HG03342 (cell line): Measurements from ENCODE around the gene ST3GAL3.
"Not testable (repeated sequence)": the region's sequence is repeated elsewhere in the genome, so short reads cannot be mapped to it uniquely, and the experiment has no call there.

ENCODE experiments used
- ATAC-seq: cut with Tn5 transposase; IDR thresholded peaks from one replicate; pipeline ENCODE4 v1.9.1; 2021; ENCODE audit warnings: mild to moderate bottlenecking, moderate library complexity; ENCODE audit not compliant: unreplicated experiment

The ST3GAL3 gene

DNA sequence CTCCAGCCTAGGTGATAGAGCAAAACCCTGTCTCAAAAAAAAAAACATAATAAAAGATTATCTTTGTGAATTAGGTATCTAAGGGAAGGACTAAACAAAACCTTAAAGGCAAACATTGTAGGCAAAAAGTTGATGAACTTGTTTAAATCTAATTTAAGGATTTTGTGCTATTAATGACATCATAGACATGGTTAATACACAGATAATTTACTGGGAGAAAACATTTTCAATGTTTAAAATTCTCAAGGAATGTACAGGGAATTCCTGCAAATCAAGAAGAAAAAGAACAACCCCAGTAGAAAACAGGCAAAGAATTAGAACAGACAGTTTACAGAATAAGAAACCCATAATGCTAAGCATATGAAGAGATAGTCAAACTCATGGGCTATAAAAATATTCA lies 47.6 kb downstream of the ST3GAL3 start:
- ATAC-seq: no peak

DNA sequence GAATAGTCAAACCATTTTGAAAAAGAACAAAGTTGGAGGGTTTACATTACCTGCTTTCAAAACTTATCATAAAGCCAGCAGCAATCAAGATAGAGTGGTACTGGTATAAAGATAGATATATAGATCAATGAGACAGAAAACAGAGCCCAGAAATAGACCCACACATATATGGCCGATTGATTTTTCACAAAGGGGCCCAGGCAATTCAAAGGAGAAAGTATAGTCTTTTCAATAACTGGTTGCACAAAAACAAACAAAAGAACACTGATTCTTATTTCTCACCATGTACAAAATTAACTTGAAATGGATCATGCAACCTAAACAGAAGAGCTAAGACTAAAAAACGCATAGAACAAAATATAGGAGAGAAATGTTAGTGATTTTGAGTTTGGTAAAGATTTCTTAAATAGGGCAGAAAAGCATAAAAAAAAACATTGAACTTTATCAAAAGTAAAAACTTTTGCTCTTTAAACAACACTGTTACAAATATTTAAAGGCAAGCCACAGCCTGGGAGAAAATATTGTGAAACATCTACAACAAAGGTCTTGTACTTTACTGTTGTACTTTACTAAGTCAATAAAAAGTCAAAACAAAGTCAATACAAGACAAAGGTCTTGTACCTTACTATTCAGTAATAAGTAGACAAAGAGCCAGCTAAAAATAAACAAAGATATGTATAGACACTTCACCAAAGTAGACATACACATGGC lies 50.2 kb downstream of the ST3GAL3 start:
- ATAC-seq: no peak

DNA sequence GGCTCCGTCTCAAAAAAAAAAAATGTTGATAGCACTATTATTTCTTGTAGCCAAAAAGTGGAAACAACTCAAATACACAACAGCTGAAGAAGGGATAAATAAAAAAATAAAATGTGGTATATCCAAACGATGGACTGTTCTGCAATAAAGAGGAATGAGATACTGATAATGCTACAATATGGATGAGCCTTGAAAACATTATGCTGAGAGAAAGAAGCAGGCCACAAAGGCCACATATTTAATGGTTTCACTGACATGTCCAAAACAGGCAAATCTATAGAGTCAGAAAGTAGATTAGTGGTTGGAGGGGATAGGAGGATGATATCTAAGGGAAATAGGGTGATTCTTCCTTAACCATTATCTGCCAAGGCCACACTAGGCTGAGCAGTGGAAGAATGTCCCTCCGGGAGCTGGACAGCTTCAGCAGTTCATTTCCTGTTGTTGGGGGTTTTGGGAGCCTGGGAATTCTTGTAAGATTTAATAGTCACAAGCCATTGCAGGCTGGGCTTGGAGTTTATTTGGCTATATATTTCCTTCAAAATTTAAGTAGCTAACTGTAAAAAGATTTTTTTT lies 53.5 kb downstream of the ST3GAL3 start:
- no peak for ATAC-seq

DNA sequence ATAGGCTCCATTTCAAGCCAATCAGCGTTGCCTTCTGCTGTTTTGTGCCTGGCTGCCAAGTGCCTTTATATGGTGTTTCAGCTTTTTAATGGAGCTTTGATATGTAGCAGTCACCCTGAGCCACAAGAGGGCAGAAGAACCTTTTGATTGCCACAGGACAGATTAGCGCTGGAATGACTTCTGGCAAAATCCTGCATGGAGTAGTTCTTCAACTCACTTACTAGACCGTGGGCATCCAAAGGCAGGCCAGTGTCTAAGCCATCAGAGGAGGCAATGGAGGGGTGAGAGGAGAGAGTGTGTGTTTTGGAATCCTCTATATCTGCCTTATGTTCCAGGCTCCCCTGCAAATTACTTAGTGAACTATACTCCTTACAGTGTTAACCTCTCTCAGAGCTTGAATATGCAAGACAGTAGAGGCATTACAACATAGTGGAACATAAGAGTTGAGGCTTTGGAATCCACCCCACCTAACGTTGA lies 56.2 kb downstream of the ST3GAL3 start:
- no peak for ATAC-seq

DNA sequence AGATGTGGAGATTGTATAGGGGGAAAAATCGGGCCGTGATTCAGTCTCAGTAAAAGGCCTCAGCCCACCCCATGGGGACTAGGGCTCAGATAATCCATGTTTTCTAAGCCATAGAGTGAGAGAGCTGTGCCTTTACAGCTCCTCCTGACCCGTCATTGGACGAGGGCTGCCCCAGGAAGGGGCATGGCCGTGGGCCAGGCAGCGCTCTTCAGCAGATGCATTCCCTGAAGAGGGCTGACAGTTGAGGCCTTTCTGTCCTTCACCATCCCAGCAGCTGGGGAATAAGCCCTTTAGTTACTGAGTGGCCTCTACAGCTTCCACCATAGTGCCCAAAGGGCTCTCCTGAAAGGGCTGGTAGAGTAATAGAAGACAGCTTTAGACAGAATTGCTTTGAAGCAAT lies 57.2 kb downstream of the ST3GAL3 start:
- ATAC-seq: no peak

DNA sequence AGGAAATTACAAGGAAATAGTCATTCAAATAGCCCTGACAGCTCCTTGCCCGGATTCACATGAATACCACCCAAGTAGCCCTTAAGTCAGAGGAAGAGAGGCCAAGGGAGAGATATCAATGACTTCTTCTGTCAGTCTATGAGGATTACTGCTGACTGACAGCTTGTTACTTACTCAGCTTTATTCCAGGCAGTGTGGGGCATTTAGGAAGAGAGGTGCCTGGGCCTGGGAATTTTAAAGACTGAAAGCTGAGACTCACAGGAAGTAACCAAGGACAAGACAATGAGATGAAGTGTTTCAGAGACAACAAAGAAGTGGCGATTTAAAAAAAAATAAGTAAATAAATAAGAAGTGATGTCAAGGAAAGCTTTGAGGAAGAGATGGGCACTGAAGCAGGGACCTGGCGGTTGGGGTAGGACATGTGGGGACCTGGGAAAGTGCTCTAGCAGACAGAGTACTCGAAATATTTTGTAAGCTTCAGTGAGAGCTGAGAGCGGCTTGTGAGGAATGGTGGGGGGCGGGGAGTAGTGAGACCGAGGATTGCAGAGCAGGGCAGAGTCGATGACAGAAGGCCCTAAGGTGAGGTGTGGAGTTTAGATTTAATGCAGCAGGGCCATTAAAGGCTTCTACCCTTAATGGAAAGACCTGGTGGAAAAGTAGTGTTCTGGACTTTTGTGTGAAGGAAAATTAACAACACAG lies 58.9 kb downstream of the ST3GAL3 start:
- ATAC-seq: no peak

DNA sequence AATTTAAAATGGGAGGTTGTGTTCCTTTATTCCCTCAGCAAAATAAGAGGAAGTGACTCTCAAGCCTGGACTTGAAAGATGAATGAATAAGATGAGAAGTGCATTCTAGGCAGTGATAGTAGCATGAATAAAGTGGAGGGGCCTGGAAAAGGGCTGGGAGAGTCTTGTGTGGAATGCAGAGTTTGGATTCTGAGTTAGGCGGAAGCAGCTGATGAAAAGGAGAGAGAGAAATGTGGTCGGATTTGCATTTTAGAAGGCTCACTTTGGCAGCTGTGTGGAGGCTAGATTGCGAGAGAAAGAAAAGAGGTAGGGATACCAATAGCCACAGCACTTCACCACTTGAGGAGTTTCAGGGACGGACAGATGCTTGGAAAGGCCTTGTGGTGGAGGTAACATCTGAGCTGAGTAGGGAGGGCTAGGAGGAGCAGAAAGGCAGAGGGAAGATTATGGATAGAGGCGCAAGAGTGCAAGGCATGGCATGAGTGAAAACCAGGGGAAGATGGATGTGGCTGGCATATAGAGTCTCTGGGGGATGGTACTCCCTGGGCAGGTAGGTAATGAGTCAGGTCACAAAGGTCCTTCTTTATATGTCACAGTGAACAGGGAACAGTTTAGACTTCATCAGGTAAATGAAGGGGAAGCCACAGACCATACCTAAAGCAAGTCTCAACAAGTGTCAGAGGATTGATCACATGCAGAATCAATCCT lies 59.6 kb downstream of the ST3GAL3 start:
- ATAC-seq: no peak

DNA sequence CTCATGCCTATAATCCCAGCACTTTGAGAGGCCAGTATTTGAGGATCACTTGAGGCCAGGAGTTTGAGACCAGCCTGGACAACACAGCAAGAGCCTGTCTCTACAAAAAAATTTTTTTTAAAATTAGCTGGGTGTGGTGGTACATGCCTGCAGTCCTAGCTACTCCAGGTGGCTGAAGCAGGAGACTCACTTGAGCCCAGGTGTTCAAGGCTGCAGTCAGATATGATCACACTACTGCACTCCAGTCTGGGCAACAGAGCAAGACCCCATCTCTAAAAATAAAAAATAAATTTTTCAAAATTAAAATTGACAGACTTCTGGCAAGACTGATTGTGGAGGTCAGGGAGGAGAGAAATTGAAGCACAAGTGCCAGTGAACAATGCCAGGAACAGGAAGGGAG lies 60.8 kb downstream of the ST3GAL3 start:
- no peak for ATAC-seq

DNA sequence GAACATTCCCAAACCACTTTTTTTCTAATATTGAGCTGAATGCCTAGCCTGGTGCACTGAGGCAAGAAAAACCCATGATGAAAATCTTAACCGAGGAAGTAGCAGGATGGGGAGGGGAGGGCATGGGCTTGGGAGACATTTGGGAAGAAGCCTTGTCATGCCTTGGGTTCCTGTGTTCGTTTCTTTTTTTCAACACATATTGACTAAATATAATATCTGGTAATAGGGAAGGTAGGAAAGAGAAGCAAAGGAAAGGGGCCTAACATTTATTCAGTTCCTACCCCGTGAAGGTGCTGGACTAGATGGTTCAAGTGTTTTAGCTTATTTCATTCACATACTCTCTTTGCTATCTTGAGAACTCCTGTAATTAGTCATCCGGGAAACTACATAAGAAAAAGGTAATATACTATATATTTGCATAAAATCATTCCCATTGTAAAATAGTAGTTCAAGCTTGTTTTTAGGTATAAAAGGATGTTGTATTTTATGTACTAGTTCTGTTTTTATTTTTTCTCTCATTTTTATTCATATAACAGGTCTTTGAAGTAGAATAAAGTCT lies 62.1 kb downstream of the ST3GAL3 start:
- ATAC-seq: no peak

DNA sequence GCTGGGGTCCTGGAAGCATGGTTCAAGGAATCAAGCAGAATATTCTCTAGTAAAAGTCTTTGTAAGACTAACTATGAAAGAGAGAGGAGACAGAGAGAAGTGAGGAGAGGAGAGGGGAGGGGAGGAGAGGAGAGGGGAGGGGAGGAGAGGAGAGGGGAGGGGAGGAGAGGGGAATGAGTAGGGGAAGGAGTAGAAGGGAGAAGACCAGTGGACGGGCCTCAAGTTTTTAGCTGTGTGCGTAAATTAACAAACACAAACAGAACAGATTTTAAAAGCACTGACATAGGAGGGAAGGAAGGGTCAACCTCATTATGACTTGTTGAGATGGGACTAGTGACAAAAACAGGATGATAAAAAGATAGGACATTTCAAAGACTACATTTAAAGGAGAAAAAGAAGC lies 62.8 kb downstream of the ST3GAL3 start:
- no peak for ATAC-seq

DNA sequence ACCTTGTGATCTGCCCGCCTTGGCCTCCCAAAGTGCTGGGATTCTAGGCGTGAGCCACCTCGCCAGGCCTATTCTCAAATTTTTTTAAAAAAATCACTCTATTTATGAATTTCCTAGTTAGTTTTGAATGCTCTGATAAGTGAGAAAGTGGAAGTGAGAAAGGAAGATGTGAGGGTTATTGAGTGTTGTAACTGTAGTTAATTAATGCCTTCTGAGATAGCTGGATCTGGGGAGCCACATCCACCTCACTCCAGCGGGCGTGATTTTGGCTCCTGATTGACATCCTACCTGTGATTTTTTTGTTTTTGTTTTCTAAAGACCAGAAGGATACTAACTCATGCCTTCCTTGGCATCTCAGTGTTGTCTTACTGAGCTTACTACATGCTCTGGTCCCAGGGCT lies 65.6 kb downstream of the ST3GAL3 start:
- ATAC-seq: no peak

DNA sequence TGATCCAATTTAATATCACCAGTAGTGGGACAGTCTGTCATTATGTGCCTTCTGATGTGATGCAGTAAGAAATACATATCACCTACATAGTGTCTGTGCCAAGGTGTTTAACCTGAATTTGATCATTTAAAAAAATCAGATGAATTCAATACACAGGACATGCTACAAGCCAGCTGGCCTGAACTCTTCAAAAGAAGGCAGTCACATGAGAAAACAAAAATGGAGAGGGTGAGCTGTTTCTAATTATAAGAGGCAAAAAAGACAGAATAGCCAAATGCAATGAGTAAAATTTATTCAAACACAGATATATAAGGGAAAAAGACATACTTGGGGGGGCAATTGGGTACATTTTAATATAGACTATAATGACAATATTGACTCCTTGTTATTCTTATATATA lies 66.5 kb downstream of the ST3GAL3 start:
- ATAC-seq: no peak

DNA sequence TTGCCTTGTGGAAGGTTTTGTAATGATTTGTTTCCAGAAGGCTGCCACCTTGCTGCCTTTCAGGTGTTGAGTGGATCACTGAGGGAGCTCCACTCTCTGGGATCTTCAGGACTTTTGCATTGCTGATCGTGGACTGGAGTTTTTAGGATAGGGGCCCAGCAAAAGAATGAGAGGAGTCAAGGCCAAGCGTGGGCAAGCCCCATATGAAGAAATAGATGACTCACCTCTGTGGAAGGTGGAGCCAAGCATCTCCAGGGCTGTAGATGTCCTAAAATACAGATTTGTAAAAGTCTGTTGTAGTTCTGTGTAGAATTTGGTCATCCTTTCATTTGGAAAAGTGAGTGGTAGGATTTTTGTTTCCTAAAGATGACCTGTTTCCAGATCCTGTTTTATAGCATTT lies 67.0 kb downstream of the ST3GAL3 start:
- no peak for ATAC-seq

DNA sequence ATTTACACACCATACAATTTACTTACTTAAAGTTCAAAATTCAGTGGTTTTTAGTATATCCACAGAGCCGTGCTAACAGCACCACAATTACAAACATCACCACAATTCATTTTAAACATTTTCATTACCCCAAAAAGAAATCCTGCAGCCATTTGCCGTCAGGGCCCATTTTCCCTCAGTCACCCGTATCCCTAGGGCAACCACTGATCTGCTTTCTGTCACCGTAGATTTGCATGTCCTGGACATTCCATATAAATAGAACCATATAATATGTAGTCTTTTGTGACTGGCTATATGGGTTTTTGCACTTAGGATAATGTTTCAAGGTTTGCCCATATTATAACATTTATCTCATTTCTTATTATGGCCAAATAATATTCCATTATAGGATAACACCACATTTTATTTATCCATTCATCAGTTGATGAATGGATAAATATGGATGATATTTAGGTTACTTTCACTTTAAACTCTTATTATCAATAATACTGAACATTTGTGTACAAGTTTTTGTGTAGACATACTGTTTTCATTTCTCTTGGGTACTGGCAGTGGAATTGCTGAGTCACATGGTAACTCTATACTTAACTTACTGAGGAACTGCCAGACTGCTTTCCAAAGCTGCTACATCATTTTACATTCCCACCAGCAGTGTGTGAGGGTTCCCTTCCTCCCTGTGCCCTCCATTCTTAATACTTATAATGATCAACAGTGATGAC lies 68.9 kb downstream of the ST3GAL3 start:
- no peak for ATAC-seq

DNA sequence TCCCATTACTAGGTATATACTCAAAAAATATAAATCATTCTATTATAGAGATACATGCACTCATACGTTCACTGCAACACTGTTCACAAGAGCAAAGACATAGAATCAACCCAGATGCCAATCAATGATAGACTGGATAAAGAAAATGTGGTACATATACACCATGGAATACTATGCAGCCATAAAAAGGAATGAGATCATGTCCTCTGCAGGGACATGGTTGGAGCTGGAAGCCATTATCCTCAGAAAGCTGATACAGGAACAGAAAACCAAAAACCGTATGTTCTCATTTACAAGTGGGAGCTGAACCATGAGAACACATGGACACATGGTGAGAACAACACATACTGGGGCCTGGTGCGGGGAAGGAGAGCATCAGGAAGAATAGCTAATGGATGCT lies 70.6 kb downstream of the ST3GAL3 start:
- ATAC-seq: not testable (repeated sequence)

DNA sequence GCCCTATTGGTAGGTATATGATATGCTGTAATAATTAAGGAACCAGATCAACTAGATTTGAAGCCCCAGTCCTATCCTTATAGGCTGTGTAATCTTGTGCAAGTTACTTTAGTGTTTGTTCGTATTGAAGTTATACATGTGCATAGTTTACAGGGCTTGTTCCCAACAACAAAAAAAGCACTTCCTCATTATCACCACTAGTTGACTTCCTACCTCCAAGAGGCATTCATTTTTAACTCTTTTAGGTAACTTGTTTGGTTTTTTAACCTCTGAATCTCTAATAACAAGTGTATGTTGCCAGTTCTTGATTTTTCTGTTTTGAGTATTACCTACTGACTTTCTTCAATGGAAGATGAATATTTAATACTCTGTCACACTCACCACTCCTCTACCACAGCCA lies 71.9 kb downstream of the ST3GAL3 start:
- ATAC-seq: no peak

DNA sequence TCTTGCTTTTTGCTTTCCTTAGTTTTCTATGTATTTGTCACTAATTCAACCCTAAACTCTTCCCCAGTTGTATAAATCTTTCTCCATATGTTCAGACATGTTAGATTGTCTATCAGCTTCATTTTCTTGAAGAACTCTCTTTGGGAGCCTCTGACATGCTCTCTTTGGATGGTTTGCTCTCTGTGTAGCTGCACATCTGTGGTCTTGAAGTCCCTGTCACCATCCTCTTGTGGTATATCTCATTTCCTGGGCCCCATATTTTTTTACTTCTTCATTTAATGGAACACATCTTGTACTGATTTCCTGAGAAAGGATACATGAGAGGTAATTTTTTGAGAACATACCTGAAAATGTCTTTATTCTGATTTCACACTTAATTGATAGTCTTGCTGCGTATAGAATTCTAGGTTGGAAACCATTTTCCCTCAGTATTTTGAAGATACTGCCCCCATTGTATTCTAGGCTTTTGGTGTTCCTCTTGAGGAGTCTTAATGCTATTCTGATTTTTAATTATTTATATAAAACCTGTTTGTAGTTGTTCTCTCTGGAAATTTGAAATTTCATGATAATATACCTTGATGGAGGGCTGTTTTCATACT lies 72.6 kb downstream of the ST3GAL3 start:
- no peak for ATAC-seq

DNA sequence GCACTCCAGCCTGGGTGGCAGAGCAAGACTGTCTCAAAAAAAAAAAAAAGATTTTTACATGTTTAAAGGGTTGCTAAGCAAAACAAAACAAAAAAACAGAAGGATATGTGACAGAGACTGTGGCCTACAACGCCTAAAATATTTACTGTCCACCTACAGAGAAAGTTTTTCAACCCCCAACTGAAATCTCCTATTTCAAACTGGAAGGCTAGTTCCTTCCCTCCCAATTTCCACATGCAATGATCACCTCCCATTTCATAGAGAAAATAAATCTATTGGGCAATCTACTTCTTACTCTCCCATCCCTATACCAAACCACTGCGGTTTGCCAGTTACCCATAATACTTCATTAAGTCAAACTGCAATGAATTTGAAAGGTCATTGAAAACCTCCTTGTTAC lies 74.2 kb downstream of the ST3GAL3 start:
- ATAC-seq: no peak

DNA sequence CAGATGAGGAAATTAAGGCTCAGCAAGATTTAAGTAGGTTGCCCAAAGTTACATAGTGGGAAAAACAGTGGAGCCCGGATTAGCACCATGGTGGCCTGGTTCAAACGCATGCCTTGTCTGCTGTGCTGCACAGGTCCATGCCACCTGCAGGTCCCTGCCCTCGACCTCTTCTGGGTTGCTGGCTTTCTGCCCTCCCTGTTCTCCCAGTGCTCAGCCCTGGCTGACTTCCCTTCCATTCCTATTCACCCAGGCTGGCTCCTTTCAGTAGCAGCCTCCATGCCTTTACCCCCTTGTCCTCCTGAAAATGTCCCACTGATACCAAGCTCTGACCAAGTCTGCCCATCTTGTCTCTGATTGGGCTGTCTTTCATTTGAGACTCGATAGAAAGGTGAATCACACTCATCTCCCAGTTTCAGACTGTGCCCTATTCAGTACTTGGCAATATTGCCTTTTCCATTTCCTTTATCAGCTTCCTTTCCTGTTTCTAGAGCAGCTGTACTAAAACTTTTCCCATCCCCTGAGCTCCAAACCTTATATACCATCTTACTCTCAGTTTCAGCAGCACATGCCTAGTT lies 75.8 kb downstream of the ST3GAL3 start:
- no peak for ATAC-seq

DNA sequence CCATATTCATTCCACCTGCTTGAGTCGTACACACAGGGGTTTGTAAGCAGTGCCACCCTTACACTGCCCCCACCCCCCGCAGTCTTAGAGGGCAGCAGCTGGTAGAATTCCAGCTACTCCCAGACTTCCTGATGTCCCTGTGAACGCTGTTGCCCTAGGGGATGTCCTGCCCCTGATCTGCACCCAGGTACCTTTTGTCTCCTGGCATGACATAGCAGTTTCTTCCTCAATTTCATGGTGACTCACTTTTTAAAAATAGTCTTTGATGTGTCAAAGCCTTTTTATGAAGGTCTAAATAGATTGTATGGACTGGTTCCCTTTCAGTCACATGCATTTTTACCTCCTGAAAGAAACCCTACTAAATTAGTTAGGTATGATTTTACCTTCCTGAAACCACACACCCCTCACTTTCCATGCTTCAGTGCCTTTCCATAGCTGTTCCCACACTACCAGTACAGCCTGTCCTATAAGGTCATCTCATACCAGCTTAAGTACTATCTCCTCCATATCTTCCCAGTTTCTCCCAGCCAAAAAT lies 76.4 kb downstream of the ST3GAL3 start:
- no peak for ATAC-seq
